Suprapubic skin (tissue), 4 donors: ENCODE data around the gene SERGEF. TPM values are rescaled to one million over a fixed set of nuclear protein-coding genes. Genes with fewer than 3 reads are reported as not detected.
A peak's percentile ranks its signal among the peaks of the same experiment; 100 is the strongest.

ENCODE experiments used
- DNase-seq, 2 donors: peaks; one replicate each; pipeline ENCODE4 v3.0.0-alpha.2; 2019; ENCODE audit warnings: low spot score in 2 of 2
- H3K27ac ChIP-seq: fragments of 200-600 bp; sonication (generic); one replicate; pipeline ENCODE4 v1.5.1; 2019
- H3K27me3 ChIP-seq: fragments of 200-600 bp; sonication (generic); one replicate; pipeline ENCODE4 v1.5.1; 2019
- H3K36me3 ChIP-seq: fragments of 200-600 bp; sonication (generic); one replicate; pipeline ENCODE4 v1.5.1; 2019
- H3K4me1 ChIP-seq: fragments of 200-600 bp; sonication (generic); one replicate; pipeline ENCODE4 v1.5.1; 2019
- H3K4me3 ChIP-seq: fragments of 200-600 bp; sonication (generic); one replicate; pipeline ENCODE4 v1.5.1; 2019; ENCODE audit warnings: mild to moderate bottlenecking
- H3K9me3 ChIP-seq: fragments of 200-600 bp; sonication (generic); one replicate; pipeline ENCODE4 v1.5.1; 2019
- EP300 ChIP-seq: sonication (generic); formaldehyde crosslinking; IDR thresholded peaks from one replicate; pipeline ENCODE4 v1.6.1; 2017; ENCODE audit warnings: antibody characterized with exemption
- POLR2A ChIP-seq, 2 donors: fragments of 450-650 bp; IDR thresholded peaks; one replicate each; pipeline ENCODE4 v1.6.1; 2017; ENCODE audit warnings: antibody characterized with exemption in 2 of 2, mild to moderate bottlenecking in 2 of 2, moderate library complexity in 2 of 2
- POLR2AphosphoS5 ChIP-seq, 3 donors: sonication (generic); formaldehyde crosslinking; IDR thresholded peaks; one replicate each; pipeline ENCODE4 v1.6.1; 2017; ENCODE audit warnings: antibody characterized with exemption in 3 of 3
- WGBS: methylation state at CpG from one replicate; pipeline ENCODE4 v1.1.5; 2018; 5-methylcytosine and 5-hydroxymethylcytosine counted together
- total RNA-seq, 4 donors: library from RNA; depleted of rRNA; stranded (reverse); fragments of >200 nt; gene quantifications; one replicate each; pipeline ENCODE4 v1.1.0, GENCODE V29; 2016
- TF ChIP-seq, protein P1 (sequence below), 2 donors: fragments of 200-600 bp in 1 of 2; fragments of 450-650 bp in 1 of 2; sonication (generic) in 1 of 2; IDR thresholded peaks; one replicate each; pipeline ENCODE4 v1.5.1; 2016 to 2019; ENCODE audit warnings: antibody characterized with exemption in 2 of 2, mild to moderate bottlenecking in 1 of 2, moderate library complexity in 1 of 2

SERGEF gene
- total RNA-seq, 4 donors from 2014 or later, result 24.1 to 37.4 (median 29.9) TPM

DNA sequence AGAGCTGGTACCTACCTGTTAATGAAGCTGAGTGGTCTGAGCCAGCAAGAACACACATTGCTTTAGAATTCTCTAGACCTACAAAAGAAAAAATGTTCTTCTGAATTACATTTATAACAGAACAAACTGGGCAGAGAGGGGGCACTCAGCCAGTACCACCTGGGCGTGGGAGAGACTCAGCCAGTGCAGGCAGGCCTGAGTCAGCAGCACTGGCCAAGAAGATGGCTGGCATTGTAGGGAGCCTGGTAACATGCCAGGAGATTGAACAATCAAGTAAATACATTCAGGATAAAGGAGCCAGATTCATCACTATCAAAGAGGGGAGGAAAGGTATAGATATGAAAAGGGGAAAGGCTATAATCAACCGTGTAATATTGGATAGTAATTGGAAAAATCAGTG, 19.9 kb downstream of the SERGEF start:
- Histone ChIP-seq H3K9me3 (no peaks in the 10 kb centered on the region), H3K27ac (no peak overlapping the region), H3K27me3 (no peaks in the 10 kb centered on the region), H3K4me1 (peaks cover 12% of the 10 kb centered on the region), H3K4me3 (no peak overlapping the region), H3K36me3 (peaks cover 25% of the 10 kb centered on the region)
- 56% methylated on average over 2 of the region's 2 CpGs for WGBS
- TF ChIP-seq EP300 (no peak), POLR2A (IDR thresholded peaks at IDR 0.05) (no peak), POLR2AphosphoS5 (IDR thresholded peaks at IDR 0.05) (no peak)
- TF ChIP-seq, protein P1, sequence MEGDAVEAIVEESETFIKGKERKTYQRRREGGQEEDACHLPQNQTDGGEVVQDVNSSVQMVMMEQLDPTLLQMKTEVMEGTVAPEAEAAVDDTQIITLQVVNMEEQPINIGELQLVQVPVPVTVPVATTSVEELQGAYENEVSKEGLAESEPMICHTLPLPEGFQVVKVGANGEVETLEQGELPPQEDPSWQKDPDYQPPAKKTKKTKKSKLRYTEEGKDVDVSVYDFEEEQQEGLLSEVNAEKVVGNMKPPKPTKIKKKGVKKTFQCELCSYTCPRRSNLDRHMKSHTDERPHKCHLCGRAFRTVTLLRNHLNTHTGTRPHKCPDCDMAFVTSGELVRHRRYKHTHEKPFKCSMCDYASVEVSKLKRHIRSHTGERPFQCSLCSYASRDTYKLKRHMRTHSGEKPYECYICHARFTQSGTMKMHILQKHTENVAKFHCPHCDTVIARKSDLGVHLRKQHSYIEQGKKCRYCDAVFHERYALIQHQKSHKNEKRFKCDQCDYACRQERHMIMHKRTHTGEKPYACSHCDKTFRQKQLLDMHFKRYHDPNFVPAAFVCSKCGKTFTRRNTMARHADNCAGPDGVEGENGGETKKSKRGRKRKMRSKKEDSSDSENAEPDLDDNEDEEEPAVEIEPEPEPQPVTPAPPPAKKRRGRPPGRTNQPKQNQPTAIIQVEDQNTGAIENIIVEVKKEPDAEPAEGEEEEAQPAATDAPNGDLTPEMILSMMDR (IDR thresholded peaks at IDR 0.05), result no peak
- no peak for DNase-seq

DNA sequence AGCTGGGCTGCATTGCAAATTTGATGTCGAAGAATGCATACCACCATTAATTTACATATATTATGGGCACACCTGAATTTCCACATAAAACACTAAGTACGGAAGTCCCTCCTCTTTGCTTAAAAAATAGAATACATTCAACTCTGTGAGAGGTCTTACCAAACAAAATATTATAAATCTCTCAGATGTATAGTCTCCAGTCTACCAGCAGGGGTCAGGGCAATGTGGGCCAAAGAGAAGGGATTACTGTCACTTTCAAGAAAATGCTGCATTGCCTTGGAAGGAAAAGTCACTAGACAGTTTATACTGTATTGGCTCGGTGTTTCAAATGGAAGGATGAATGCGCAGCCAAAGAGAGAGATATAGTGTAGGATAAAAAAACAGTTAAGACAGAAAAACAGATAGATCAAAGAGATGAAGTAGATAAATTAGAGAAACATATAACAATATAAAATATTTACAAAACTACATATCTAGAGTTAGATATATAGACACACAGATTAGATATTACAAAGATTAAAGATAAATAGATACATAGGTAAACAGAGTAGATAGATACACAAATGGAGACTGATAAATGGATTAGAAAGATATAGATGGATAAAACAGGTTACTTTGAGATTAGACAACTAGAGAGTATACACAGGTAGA, 20.9 kb downstream of the SERGEF start:
- Histone ChIP-seq H3K27me3 (no peaks in the 10 kb centered on the region), H3K9me3 (no peaks in the 10 kb centered on the region), H3K36me3 (peaks cover 31% of the 10 kb centered on the region), H3K4me1 (peaks cover 14% of the 10 kb centered on the region), H3K27ac (no peak overlapping the region), H3K4me3 (no peak overlapping the region)
- 34% methylated on average over 4 of the region's 4 CpGs for WGBS
- DNase-seq, result no peak
- TF ChIP-seq POLR2AphosphoS5 (IDR thresholded peaks at IDR 0.05) (no peak), POLR2A (IDR thresholded peaks at IDR 0.05) (no peak), EP300 (no peak)
- TF ChIP-seq, protein P1 (IDR thresholded peaks at IDR 0.05), result peak; percentile 34 to 69

DNA sequence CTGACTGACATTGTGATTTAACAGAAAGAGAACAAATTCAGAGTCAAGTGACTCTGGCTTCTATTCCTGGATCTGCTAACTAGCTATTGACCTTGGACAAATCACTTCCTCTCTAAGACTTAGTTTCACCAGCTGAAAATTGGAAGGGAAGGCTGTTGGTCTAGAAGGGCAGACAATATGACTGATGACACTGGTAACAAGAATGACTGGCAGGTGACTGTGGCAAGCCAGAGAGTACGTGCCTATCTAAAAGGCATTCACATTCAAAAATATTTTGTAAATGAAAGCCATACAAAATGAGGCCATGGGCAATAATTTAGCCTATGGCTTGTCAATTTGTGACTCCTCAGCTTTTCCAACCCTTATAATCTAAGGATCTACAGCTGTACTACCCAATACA, 23.5 kb downstream of the SERGEF start:
- H3K27ac ChIP-seq, result no peak overlapping the region
- TF ChIP-seq EP300, result no peak
- TF ChIP-seq POLR2A (IDR thresholded peaks at IDR 0.05), result no peak
- TF ChIP-seq, protein P1 (IDR thresholded peaks at IDR 0.05), result no peak
- TF ChIP-seq POLR2AphosphoS5 (IDR thresholded peaks at IDR 0.05), result no peak
- H3K9me3 ChIP-seq, result no peaks in the 10 kb centered on the region
- no peaks in the 10 kb centered on the region for H3K27me3 ChIP-seq
- DNase-seq, result no peak
- peaks cover 34% of the 10 kb centered on the region for H3K4me1 ChIP-seq
- H3K4me3 ChIP-seq, result no peak overlapping the region
- peaks cover 22% of the 10 kb centered on the region for H3K36me3 ChIP-seq
- WGBS, result 81% methylated on average over 1 of the region's 1 CpG

- TF ChIP-seq POLR2A (IDR thresholded peaks at IDR 0.05), result no peak
- TF ChIP-seq, protein P1 (IDR thresholded peaks at IDR 0.05), result no peak
- TF ChIP-seq POLR2AphosphoS5 (IDR thresholded peaks at IDR 0.05), result no peak
- TF ChIP-seq EP300, result no peak
- H3K4me1 ChIP-seq, result peaks cover 34% of the 10 kb centered on the region
- WGBS, result 94% methylated on average over 1 of the region's 1 CpG
- no peak overlapping the region for H3K4me3 ChIP-seq
- H3K27ac ChIP-seq, result no peak overlapping the region
- no peaks in the 10 kb centered on the region for H3K9me3 ChIP-seq
- DNase-seq, result no peak
- H3K27me3 ChIP-seq, result no peaks in the 10 kb centered on the region
- peaks cover 23% of the 10 kb centered on the region for H3K36me3 ChIP-seq
Measured at GRCh38 chr11:17988465-17988864, 24.4 kb downstream of the SERGEF start.

- Histone ChIP-seq H3K27me3 (no peaks in the 10 kb centered on the region), H3K4me3 (no peak overlapping the region), H3K27ac (no peak overlapping the region), H3K9me3 (no peaks in the 10 kb centered on the region), H3K36me3 (peaks cover 23% of the 10 kb centered on the region), H3K4me1 (peaks cover 29% of the 10 kb centered on the region)
- TF ChIP-seq POLR2AphosphoS5 (IDR thresholded peaks at IDR 0.05) (no peak), POLR2A (IDR thresholded peaks at IDR 0.05) (no peak), EP300 (no peak)
- TF ChIP-seq, protein P1 (IDR thresholded peaks at IDR 0.05), result no peak
- no peak for DNase-seq
- 49% methylated on average over 1 of the region's 1 CpG for WGBS
Measured at GRCh38 chr11:17987826-17988225, 25.0 kb downstream of the SERGEF start.
